ENCODE measurements around the gene ZNF276. TPM values are rescaled to one million over a fixed set of nuclear protein-coding genes. Genes with fewer than 3 reads are reported as not detected.

ZNF276 gene
- total RNA-seq, 4 donors from 2014 or later = 6.4 to 41.5 (median 20.8) TPM

DNA sequence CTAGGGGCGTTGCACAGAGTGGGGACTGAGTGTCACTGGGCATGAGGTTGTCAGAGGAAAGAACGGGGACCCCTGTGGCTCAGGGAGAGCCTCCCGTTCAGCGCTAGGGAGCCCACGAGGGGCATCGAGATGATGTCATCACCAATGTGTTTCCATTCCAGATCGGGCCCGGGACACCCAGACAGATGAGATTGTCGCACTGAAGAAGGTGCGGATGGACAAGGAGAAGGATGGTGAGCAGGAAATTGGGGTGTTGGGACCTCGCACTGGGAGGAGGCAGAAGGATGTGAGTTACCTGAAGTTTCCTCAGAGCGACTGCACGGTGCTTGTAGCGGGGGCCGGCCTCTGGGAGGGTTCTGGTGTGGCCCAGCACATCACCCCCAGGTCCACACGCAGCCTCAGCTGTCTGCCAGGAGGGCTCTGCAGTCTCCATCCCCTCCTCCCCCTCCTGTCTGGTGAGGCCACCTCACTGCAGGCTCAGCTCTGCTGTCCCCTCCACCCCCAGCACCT lies 30.9 kb upstream of the ZNF276 start:
- Histone ChIP-seq H3K4me3 (no peak overlapping the region), H3K36me3 (no peaks in the 10 kb centered on the region), H3K4me1 (peaks cover 4 to 6% of the 10 kb centered on the region in 2 donors), H3K9me3 (no peaks in the 10 kb centered on the region), H3K27ac (no peak overlapping the region), H3K27me3 (no peaks in the 10 kb centered on the region)
- no peak for DNase-seq
- no peak for TF ChIP-seq CTCF (IDR thresholded peaks at IDR 0.05)
- TF ChIP-seq POLR2A (IDR thresholded peaks at IDR 0.05) = no peak
- intact Hi-C loops (cut with DNase I; ENCODE audit: low total_unique reads) = no loop called here

DNA sequence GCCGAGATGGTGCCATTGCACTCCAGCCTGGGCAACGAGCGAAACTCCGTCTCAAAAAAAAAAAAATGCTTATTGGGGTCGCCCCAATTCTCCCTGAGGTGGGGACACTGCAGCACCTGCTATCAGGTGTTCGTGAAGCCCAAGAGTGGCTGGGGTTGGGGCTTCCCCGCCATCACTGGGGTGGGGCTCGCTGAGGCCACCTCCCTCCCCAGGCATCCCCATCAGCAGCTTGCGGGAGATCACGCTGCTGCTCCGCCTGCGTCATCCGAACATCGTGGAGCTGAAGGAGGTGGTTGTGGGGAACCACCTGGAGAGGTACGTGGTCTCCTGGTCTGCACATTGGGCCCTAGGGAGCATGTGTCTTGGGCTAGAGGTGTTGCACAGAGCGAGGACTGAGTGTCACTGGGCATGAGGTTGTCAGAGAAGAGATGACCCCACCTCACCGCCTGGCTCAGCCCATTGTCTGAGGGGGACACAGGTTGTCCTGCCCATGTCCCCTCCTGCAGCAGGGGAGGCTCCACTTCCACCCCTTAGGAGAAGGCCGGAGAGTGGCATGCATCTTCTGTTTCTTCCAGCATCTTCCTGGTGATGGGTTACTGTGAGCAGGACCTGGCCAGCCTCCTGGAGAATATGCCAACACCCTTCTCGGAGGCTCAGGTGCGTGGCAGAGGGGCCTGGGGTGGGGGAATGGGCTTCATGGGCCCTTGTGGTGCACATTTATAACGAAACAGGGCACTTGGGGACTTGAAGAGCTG lies 29.9 kb upstream of the ZNF276 start:
- Histone ChIP-seq H3K27ac (no peak overlapping the region), H3K4me3 (no peak overlapping the region), H3K36me3 (no peaks in the 10 kb centered on the region), H3K9me3 (no peaks in the 10 kb centered on the region), H3K4me1 (peaks cover 4 to 6% of the 10 kb centered on the region in 2 donors), H3K27me3 (no peaks in the 10 kb centered on the region)
- intact Hi-C loops (cut with DNase I; ENCODE audit: low total_unique reads) = no loop called here
- no peak for DNase-seq
- TF ChIP-seq CTCF (IDR thresholded peaks at IDR 0.05) = no peak

DNA sequence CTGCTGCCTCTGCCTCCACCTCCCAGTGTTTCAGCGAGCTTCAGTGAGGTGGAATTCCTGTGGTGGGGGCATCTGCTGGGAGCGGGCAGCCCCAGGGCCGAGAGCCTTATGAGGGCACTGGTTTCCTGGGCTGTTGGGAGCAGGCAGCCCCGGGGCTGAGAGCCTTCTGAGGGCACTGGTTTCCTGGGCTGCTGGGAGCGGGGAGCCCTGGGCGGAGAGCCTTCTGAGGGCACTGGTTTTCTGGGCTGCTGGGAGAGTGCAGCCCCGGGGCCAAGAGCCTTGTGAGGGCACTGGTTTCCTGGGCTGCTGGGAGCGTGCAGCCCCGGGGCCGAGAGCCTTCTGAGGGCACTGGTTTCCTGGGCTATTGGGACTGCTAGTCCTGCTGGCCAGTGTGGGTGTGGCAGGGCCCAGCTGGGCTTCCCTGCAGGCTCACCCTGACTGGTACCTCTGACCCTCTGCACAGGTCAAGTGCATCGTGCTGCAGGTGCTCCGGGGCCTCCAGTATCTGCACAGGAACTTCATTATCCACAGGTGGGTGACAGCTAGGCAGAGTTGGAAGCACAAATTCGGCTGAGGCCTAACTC lies 29.3 kb upstream of the ZNF276 start:
- TF ChIP-seq POLR2A (IDR thresholded peaks at IDR 0.05) = no peak
- no peak for TF ChIP-seq CTCF (IDR thresholded peaks at IDR 0.05)
- Histone ChIP-seq H3K4me3 (no peak overlapping the region), H3K4me1 (peaks cover 4 to 6% of the 10 kb centered on the region in 2 donors), H3K27me3 (no peaks in the 10 kb centered on the region), H3K27ac (no peak overlapping the region), H3K36me3 (no peaks in the 10 kb centered on the region), H3K9me3 (no peaks in the 10 kb centered on the region)
- intact Hi-C loops (cut with DNase I; ENCODE audit: low total_unique reads) = no loop called here
- DNase-seq = no peak

GRCh38 chr16:89693289-89693731 lies 28.0 kb upstream of the ZNF276 start:
- no peaks in the 10 kb centered on the region for H3K36me3 ChIP-seq
- H3K9me3 ChIP-seq = no peaks in the 10 kb centered on the region
- intact Hi-C loops (cut with DNase I; ENCODE audit: low total_unique reads) = no loop called here
- H3K27ac ChIP-seq = no peak overlapping the region
- DNase-seq = no peak
- no peaks in the 10 kb centered on the region for H3K27me3 ChIP-seq
- TF ChIP-seq POLR2A (IDR thresholded peaks at IDR 0.05) (no peak), CTCF (IDR thresholded peaks at IDR 0.05) (no peak)
- no peak overlapping the region for H3K4me3 ChIP-seq
- H3K4me1 ChIP-seq = no peaks in the 10 kb centered on the region
